CD4-positive, alpha-beta T cell treated with Interleukin-4 for 4 hours (primary cell): ENCODE data around the gene BRCC3.
A peak's percentile ranks its signal among the peaks of the same experiment; 100 is the strongest.

Experiments
- DNase-seq: peaks from one replicate; pipeline ENCODE4 v3.0.0-alpha.2; 2020

Gene BRCC3

DNA sequence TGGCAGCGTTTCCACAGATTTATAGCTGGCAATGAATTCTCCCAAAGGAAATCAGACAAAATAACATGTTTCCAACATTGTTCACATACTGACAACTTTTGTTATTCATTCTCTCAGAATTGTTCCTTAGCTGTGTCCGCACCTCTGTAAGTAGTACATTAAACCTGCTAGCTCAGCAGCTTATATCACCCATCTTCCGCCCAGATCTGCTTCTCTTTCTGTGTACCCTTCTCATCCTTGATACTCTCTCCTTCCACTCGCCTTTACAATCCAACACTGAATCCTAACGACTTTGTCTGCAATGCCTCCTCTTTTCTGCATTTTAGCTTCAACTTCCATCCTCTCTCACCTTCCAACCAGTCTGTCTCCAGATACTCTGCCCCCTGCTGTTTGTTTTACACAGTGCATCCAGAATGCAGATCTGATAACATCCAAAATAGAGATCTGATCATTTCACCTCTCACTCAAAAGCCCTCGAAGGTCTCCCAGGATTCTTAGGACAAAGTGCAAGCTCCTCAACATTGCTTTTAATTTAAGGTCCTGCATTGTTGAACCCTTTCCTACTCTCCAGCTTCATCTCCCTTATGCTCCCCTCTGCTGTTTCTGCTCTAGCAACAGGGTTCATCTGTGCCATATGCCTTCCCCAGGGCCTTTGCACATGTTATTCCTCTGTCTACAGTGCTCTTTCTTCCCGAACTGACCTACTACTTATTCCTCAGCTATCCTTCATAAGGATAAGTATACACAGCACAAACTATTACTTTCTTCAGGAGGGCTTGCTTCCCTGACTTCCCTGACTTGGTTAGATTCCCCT, 77.6 kb downstream of the BRCC3 start:
- DNase-seq, result peak; percentile 20

DNA sequence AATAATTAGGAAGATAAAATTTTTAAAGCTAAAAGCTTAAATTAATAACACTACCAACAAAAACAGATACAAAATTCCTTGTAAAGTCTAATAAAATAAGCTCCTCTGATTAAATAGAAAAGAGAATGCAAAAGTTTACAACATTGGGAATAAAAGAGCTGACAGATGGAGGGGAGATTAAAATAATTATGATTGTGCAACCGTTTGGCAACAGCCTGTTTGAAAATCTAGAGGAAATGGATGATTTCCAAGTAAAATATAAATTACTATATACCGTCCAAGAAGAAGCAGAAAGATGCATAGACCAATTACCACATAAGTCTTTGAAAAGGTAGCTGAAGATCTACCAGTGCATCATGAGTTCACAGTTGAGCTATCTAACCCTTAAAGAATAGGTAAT, 98.6 kb downstream of the BRCC3 start:
- no peak for DNase-seq
